ENCODE measurements around the gene BTBD16.

DNA sequence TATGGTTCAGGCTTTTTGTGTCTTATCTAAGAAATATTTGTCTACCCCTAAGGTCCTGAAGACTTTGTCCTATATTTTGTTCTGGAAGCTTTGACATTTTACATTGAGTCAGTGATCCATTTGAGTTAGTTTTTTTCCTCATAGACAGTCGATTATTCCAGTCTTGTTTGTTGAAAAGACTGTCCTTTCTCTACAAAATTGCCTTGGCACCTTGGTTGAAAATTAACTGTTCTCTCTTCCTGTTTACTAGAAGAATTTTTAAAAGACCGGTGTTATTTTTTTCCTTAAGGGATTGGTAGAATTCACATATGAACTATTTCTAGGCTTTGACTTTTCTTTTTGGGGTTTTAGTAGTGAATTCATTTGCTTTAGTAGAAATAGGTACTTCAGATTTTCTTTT is 115.4 kb downstream of the BTBD16 start:
- TF ChIP-seq YY1 (IDR thresholded peaks at IDR 0.05; ENCODE audit: insufficient read depth, insufficient read length), result no peak
- no peak for TF ChIP-seq ZNF274 (IDR thresholded peaks at IDR 0.05; ENCODE audit: low read depth, low read length)
- TF ChIP-seq SUZ12 (IDR thresholded peaks at IDR 0.05; ENCODE audit: extremely low read depth, insufficient read depth, insufficient read length), result no peak
